DOHH2 (cell line): ENCODE results near the gene BCORL1.

Source experiments
- H3F3A ChIP-seq: fragments of 200-600 bp; sonication (generic), shearing (Covaris generic); 2 replicates; pipeline ENCODE4 v1.6.0; 2016; ENCODE audit warnings: antibody characterized with exemption, mild to moderate bottlenecking; ENCODE audit not compliant: control insufficient read depth, insufficient read depth
- H3K27ac ChIP-seq: fragments of 200-600 bp; sonication (generic); 2 replicates; pipeline ENCODE4 v1.5.1; 2014; ENCODE audit warnings: low read depth, mild to moderate bottlenecking, low read length, moderate library complexity
- H3K27me3 ChIP-seq: fragments of 200-600 bp; sonication (generic); 2 replicates; pipeline ENCODE4 v1.6.1; 2014; ENCODE audit warnings: mild to moderate bottlenecking, low read length, mixed read lengths; ENCODE audit not compliant: control insufficient read depth
- H3K36me3 ChIP-seq: fragments of 200-600 bp; sonication (generic); 2 replicates; pipeline ENCODE4 v1.6.1; 2014; ENCODE audit warnings: mild to moderate bottlenecking, low read length, moderate library complexity, mixed read lengths; ENCODE audit not compliant: control insufficient read depth
- H3K4me1 ChIP-seq: fragments of 200-600 bp; sonication (generic); 2 replicates; pipeline ENCODE4 v1.6.1; 2014; ENCODE audit warnings: mild to moderate bottlenecking, low read length, mixed read lengths; ENCODE audit not compliant: control insufficient read depth
- H3K4me2 ChIP-seq: fragments of 200-600 bp; sonication (generic); 2 replicates; pipeline ENCODE4 v1.6.0; 2014; ENCODE audit warnings: mild to moderate bottlenecking, low read length, moderate library complexity
- H3K4me3 ChIP-seq: fragments of 200-600 bp; sonication (generic); 2 replicates; pipeline ENCODE4 v1.5.1; 2014; ENCODE audit warnings: mild to moderate bottlenecking, low read length, mixed read lengths
- H3K79me2 ChIP-seq: fragments of 200-600 bp; sonication (generic); 2 replicates; pipeline ENCODE4 v1.6.1; 2014; ENCODE audit warnings: mild to moderate bottlenecking, low read length, mixed read lengths; ENCODE audit not compliant: control insufficient read depth
- H3K9me2 ChIP-seq: fragments of 200-600 bp; sonication (generic); replicated peaks from 2 replicates; pipeline ENCODE4 v1.6.1; 2014; ENCODE audit warnings: mild to moderate bottlenecking, low read length, mixed read lengths; ENCODE audit not compliant: control insufficient read depth
- H3K9me3 ChIP-seq: fragments of 200-600 bp; sonication (generic); 2 replicates; pipeline ENCODE4 v1.6.1; 2014; ENCODE audit warnings: antibody characterized with exemption, low read length, mixed read lengths; ENCODE audit not compliant: control insufficient read depth, insufficient read depth
- H4K20me1 ChIP-seq: fragments of 200-600 bp; sonication (generic); 2 replicates; pipeline ENCODE4 v1.6.0; 2014; ENCODE audit warnings: low read depth, mild to moderate bottlenecking, antibody characterized with exemption, low read length, moderate library complexity; ENCODE audit not compliant: control insufficient read depth, insufficient read depth
- CTCF ChIP-seq: fragments of 200-600 bp; sonication (generic); IDR thresholded peaks from one replicate; pipeline ENCODE4 v1.5.1; 2014; ENCODE audit warnings: antibody characterized with exemption, mild to moderate bottlenecking, low read depth, low read length; ENCODE audit not compliant: poor library complexity, severe bottlenecking
- EZH2phosphoT487 ChIP-seq: fragments of 200-600 bp; sonication (generic); IDR thresholded peaks from 2 replicates; pipeline ENCODE4 v1.6.1; 2017; ENCODE audit warnings: borderline replicate concordance, mild to moderate bottlenecking, antibody characterized with exemption, low read length, moderate library complexity, mixed read lengths

BCORL1 gene

GRCh38 chrX:130012683-130013082 is 30.2 kb downstream of the BCORL1 start:
- Histone ChIP-seq H3K27me3 (no peaks in the 10 kb centered on the region), H3K4me2 (no peak overlapping the region), H3K9me3 (no peaks in the 10 kb centered on the region), H3K79me2 (no peaks in the 10 kb centered on the region), H3K9me2 (no peaks in the 10 kb centered on the region), H3K36me3 (no peaks in the 10 kb centered on the region), H4K20me1 (no peaks in the 10 kb centered on the region), H3K4me3 (no peak overlapping the region), H3F3A (no peaks in the 10 kb centered on the region), H3K27ac (no peak overlapping the region), H3K4me1 (no peaks in the 10 kb centered on the region)
- TF ChIP-seq CTCF (no peak), EZH2phosphoT487 (no peak)

GRCh38 chrX:130013661-130014060 is 31.2 kb downstream of the BCORL1 start:
- H3K4me1 ChIP-seq, result no peaks in the 10 kb centered on the region
- H3K4me3 ChIP-seq, result no peak overlapping the region
- no peak overlapping the region for H3K4me2 ChIP-seq
- H3K36me3 ChIP-seq, result no peaks in the 10 kb centered on the region
- no peak for TF ChIP-seq EZH2phosphoT487
- no peak for TF ChIP-seq CTCF
- no peaks in the 10 kb centered on the region for H3K27me3 ChIP-seq
- H3K27ac ChIP-seq, result no peak overlapping the region
- H3K79me2 ChIP-seq, result no peaks in the 10 kb centered on the region
- H4K20me1 ChIP-seq, result no peaks in the 10 kb centered on the region
- H3K9me3 ChIP-seq, result no peaks in the 10 kb centered on the region
- H3F3A ChIP-seq, result no peaks in the 10 kb centered on the region
- no peaks in the 10 kb centered on the region for H3K9me2 ChIP-seq

- Histone ChIP-seq H3F3A (no peaks in the 10 kb centered on the region), H3K4me2 (no peak overlapping the region), H3K4me3 (no peak overlapping the region), H3K79me2 (no peaks in the 10 kb centered on the region), H3K36me3 (no peaks in the 10 kb centered on the region), H3K9me2 (no peaks in the 10 kb centered on the region), H3K27me3 (no peaks in the 10 kb centered on the region), H3K9me3 (no peaks in the 10 kb centered on the region), H3K4me1 (no peaks in the 10 kb centered on the region), H4K20me1 (no peaks in the 10 kb centered on the region), H3K27ac (no peak overlapping the region)
- no peak for TF ChIP-seq CTCF
- no peak for TF ChIP-seq EZH2phosphoT487
These were observed 31.9 kb downstream of the BCORL1 start for GRCh38 chrX:130014356-130014755.

GRCh38 chrX:130014770-130015169 is 32.3 kb downstream of the BCORL1 start:
- Histone ChIP-seq H3K79me2 (no peaks in the 10 kb centered on the region), H3K4me3 (no peak overlapping the region), H3K9me2 (no peaks in the 10 kb centered on the region), H3K36me3 (no peaks in the 10 kb centered on the region), H3K9me3 (no peaks in the 10 kb centered on the region), H3K27me3 (no peaks in the 10 kb centered on the region), H4K20me1 (no peaks in the 10 kb centered on the region), H3F3A (no peaks in the 10 kb centered on the region), H3K4me1 (no peaks in the 10 kb centered on the region), H3K4me2 (no peak overlapping the region), H3K27ac (no peak overlapping the region)
- TF ChIP-seq EZH2phosphoT487 (no peak), CTCF (no peak)
